GM18511 (cell line): ENCODE data around the gene ACSBG1.

ENCODE experiments used
- ATAC-seq: cut with Tn5 transposase; IDR thresholded peaks from one replicate; pipeline ENCODE4 v1.9.1; 2021; ENCODE audit warnings: mild to moderate bottlenecking, moderate library complexity; ENCODE audit not compliant: unreplicated experiment

The ACSBG1 gene

DNA sequence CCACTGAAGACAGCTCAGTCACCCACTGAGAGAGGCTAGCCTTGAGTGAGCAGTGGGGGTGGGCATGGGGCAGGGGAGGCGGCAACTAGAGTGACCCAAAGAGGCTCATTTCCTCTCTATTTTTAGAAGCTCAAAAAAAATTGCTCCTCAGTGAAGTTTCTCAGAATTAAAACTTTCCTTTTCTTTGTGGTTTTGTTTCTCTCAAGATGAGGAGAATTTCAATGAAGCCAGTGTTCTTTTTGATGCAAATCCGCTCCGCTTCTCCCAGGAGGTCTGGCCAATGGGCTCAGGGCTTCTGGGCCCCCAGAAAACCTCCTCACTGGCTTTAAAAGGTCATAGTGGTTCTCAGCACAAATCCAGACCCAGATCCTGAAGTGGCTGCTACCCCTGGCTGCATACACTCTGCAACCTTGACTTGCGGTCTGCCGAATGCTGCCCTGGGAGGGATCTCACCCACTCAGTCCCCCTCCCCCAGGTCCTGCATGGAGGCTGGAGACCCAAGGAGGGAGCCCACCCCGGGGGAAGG is at the start of gene ACSBG1:
TSS of gene ACSBG1 (minus strand) at position 51 of the 526 bp plus-strand sequence. CDS start 64 bp downstream, outside the sequence.
- no peak for ATAC-seq

GRCh38 chr15:78282324-78282723 is 48.0 kb upstream of the ACSBG1 start:
- ATAC-seq: no peak

- no peak for ATAC-seq
These were observed 46.1 kb upstream of the ACSBG1 start for GRCh38 chr15:78280319-78281072.

DNA sequence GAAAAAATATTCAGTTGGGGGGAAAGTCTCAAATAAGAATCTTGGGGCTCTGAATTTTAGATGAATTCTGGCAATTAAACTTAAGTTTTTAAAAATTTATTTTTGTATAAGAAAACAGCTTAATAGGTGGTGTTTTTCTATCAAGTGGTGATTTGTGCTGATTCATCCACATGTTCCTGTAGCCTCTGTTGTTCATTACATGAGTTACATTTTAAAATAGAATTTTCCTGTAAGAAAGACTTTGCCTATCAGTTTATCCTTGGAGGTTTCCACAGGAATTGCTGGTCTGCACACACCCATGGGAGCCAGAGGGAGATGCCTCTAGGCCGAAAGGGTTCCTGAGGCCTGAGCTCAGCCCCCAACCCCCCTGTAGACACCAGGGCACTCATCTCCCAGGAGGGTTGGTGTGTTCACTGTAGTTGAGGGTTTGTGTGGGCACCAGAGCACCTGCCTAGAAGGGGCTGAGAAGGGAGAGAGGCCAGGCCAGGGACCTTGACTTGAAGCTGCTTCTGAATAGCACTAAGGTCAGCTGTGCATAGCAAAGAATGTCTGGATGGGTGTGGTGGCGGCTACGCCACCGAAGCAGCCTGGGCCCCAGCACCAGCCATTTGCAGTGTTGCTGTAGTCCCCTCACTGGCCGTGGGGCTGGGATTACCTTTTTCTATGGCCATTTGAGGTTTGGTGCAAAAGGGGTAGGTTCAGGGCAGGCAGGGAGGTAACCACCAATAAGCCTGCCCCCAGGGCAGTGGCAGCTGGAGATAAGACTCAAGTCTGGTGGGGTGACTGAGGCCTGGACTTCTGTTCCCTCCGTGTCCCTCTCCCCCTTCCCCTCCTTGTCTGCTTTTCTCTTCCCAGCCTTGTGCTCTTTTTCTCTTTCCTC is 41.9 kb upstream of the ACSBG1 start:
- no peak for ATAC-seq

DNA sequence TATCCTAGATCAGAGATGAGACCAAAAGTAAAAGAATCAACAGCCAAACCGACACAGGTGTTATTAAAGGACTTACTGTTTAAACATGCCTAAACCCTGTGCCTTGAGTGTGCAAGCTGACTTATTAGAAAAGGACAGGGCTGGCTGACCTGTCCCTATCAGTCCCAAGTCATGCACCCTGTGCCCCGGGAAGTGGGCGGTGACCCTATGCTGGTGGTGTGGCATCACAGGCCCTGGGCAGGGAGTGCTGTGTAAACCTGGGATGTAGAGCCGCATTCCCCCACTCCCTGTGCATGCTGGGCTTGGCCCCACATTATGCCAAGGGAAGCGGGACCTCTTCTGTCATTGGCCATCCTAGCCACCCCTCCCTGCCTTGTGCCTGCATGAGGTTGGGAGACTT is 40.6 kb upstream of the ACSBG1 start:
- ATAC-seq: no peak

DNA sequence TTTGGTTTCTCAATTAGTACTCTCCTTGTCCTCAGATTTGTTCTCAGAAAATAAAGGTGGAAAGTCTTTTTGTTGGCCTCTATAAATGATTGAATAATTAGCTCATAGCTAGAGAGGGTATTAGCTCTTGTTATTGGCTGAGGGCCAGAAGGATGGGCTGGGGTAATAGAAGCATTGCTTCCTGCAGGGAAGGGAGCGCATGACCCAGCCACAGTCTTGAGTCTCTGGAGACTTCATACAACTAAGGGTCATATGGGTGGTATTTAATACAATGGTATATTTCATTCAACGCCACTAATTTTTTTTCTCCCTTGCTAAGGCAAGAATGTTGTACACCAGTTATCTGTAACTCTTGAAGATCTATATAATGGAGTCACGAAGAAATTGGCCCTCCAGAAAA is 38.4 kb upstream of the ACSBG1 start:
- no peak for ATAC-seq

DNA sequence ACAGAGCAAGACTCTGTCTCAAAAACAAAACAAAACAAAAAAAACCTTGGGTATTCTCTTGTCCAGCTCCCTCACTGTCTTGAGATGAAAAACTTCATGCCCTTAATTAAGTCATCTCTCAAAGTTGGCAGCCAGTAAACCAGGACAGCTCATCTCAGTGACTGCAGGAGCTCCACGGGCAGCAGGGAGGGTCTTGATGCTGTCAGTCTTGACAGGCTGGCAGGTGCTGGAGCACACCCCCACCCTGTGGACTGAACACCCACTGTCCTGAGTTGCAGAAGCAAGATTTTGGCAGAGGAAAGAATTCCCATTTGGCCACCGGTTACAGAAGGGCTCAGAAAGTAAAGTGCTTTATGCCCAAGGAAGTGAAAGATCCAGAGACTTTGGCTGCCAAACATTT is 38.0 kb upstream of the ACSBG1 start:
- ATAC-seq: no peak

GRCh38 chr15:78266806-78267205 is 32.4 kb upstream of the ACSBG1 start:
- ATAC-seq: no peak

DNA sequence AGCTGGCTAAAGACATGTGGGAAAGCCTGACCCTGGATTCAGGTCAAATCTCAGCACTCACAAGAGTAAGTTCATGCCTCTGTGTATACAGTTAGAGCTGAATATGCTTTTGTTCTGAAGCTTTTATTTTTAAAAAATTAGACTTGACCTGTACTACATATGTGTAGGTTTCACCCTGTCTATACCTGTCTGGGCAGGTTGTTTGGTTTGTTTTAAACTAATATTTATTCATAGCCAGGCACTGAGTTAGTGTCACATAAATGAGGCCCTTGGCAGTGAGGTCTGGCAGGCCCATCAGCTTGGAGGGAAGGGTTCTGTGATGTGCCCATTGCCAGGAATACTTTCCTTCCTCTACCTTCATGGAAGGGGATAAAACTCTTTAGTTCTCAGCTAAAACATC is 31.9 kb upstream of the ACSBG1 start:
- ATAC-seq: no peak

- ATAC-seq: no peak
These were observed 31.4 kb upstream of the ACSBG1 start for GRCh38 chr15:78265752-78266224.

GRCh38 chr15:78265137-78265460 is 30.7 kb upstream of the ACSBG1 start:
- no peak for ATAC-seq

DNA sequence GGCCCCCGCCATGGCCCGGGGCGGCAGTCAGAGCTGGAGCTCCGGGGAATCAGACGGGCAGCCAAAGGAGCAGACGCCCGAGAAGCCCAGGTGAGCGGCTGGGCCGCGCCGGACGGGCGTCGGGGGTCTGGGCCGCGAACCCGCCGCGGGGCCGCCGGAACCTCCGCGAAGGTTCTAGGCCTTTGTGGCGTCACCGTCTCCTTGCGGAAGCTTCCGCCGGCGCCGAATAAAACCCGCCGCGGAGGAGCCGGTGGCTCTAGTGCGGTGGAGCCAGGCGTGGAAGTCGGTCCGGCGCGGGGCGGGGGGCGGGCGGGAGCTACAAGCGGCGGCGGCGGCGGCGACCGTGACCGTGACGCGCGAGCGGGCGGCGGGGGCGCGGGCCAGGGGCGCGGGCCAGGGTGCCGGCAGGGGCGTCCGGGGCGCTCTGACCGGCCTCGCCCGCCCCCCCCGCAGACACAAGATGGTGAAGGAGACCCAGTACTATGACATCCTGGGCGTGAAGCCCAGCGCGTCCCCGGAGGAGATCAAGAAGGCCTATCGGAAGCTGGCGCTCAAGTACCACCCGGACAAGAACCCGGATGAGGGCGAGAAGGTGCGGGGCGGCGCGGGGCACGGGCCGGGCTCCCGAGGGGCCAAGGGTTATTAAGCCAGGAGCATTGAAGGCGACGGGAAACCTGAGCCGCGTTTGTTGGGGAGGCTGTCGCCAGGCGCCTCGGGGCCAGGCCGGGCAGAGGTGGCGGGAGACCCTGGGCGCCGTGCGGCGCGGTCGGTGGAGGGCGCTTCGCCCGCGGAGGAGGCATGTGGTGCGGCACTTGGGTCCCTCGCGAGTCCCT is 30.2 kb upstream of the ACSBG1 start, which contains the start of gene DNAJA4:
TSS of gene DNAJA4 (plus strand) at position 259 of the 833 bp plus-strand sequence. CDS start at position 461, 202 bp downstream.
- ATAC-seq: no peak

- no peak for ATAC-seq
These were observed 29.5 kb upstream of the ACSBG1 start for GRCh38 chr15:78263907-78264303.

DNA sequence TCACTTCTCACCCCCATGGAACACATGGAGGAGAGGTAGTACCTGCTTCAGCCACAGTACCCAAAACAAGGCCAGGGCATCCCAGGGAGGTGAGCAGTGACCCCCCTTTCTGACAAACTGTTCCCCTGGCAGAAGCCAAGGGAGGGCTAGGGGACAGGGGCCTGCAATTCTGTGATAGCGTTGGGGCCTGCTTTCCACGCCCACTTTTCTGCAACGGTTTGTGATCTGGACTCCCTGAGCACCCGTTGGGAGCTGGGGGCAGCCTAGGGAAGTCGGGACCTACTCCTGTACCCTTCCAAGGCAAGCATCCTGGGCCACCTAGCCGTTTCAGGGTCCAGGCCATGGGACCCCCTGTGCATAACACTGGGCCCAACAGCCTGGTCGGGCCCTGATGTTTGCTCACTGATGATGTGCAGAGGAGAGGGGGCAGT is 29.0 kb upstream of the ACSBG1 start:
- ATAC-seq: no peak

DNA sequence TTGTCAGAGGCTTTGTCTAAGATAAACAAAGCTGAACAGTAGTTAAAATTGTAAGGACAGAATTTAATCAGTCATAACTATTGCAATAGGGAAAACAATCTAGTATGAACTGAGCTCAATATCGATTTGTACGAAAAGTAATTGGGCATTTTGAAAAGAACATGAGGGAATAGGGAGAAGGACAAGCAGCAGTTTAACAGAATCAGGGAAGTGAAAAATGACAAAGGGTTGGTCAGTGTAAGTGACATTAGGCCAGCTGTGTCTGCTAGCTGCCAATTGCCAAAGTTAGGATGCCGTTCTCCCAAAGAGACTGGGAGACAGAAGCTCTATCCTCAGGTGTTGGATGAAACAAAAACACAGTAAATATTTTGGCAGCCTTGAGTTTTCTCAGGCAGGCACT is 26.7 kb upstream of the ACSBG1 start:
- no peak for ATAC-seq

DNA sequence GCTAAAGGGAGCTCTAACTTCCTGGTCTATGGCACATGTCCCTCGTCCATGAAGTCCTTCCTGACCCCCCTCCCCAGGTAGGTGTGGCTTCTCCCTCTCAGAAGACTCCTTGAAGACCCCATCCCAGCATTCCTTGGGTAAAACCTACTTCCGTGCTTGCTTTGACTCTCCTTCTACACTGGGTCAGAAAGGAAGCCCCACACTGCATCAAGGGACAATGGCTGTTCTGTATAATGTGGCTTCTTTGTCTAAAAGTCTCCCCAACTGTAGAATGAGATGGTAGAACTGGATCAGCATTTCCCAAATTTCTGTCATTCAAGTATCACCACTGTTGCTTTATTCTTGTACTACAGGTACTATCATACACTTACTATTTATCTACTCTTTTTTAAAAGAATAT is 26.1 kb upstream of the ACSBG1 start:
- ATAC-seq: no peak

- no peak for ATAC-seq
These were observed 24.9 kb upstream of the ACSBG1 start for GRCh38 chr15:78259232-78259631.

- no peak for ATAC-seq
These were observed 23.3 kb upstream of the ACSBG1 start for GRCh38 chr15:78257681-78258080.

DNA sequence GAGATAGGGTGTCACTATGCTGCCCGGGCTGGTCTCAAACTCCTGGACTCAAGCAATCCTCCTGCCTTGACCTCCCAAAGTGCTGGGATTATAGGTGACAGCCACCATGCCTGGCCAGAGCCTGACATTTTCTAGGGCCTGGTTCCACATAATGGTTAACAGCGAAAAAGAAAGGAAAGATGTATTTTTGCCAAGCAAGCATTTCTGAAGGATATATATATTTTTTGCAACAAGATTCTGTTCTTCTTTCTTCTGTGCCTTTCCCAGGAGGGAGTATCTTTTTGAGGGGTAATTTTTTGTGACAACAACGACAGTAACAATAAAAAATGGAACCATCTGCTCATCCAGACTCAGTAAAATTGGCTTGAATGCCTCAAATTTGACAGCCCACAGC is 21.7 kb upstream of the ACSBG1 start:
- ATAC-seq: no peak

DNA sequence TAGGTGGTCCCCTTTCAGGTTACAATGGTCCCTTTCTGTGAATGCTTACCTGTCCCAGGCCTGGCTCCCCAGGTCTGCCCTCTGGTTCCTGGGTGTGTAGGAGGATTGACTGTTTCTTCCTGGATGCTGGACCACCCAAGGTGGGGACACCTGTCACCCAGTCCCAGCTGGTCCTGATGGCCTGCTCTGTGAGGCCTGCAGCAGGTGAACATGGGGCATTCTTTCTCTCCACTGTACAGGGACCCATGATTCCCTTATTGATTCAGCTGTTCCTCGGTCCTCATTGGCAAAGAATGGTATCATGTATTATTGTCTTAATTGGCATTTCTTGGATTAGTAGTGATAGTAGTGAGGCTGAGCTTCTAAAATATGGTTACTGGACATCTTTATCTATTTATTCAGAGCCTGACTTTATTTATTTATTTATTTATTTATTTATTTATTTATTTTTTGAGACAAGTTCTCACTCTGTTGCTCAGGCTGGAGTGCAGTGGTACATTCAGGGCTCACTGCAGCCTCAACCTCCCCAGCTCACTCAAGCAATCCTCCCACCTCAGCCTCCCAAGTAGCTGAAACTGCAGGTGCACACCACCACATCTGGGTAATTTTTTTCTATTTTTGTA is 21.2 kb upstream of the ACSBG1 start:
- ATAC-seq: no peak
